Stimulated activated naive CD4-positive, alpha-beta T cell (primary cell): ENCODE results near the gene MYRFL.

Source experiments
- DNase-seq, 6 experiments: peaks; one replicate each; lab custom pipeline; 2025; lab: John Stamatoyannopoulos, UW

The MYRFL gene

DNA sequence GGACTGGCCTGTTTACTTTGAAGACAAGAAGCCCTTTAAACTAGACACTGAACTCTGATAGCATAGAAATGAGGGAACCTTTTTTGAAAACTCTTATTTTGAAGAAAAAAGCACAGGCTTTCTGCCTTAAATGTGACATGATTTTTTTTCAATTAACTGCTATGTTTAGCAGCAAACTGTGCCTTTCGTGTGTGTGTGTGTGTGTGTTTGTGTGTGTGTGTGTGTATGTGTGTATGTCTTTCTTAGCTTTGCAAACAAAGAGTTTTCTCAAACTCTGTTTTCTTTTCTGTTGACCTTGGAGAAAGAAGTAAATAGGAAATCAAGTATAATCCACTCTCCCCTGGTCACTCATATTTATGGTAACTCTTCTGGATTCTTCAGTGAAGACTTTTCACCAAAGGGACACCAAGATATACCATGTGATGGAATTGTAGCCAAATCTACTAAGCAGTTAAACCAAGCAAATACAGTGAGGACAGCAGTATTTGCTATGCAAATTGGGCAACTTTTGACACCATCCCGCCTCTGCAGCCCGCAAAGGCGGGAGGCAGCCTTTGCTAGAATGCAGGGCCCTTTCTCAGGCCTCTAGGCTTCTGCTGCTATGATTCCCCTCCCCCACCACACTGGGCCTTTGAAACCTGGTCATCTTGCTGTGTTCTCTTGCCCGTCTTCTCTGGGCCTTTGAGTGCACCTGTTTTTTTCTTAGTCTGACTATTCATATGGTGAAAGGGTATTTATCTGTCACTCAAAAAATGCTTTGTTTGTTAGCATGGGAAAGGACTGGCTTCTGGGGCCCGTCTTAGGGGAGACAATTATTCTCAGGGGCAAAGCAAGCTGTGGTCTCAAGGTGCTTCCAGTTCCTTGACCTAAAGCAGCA lies 107.9 kb downstream of the MYRFL start:
- no peak for DNase-seq

DNA sequence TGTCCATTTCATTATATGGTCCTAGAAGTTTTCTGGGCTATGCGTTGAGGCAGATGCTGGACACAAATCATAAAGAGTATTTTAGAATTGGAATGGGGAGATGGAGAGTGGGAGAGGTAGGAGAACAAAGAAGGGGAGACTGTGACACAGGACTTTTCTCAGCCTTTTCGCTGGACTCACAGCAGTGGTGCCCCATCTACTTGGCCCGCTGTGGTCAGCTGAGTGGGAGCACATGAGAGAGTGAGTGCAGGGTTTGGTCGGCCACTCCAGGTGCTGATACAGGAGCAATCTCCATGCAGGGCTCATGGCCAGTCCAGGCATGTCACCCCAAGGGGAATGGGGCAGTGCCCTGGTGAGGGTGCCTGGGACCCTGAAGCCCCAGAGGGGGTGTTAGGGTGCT lies 109.0 kb downstream of the MYRFL start:
- DNase-seq = no peak

DNA sequence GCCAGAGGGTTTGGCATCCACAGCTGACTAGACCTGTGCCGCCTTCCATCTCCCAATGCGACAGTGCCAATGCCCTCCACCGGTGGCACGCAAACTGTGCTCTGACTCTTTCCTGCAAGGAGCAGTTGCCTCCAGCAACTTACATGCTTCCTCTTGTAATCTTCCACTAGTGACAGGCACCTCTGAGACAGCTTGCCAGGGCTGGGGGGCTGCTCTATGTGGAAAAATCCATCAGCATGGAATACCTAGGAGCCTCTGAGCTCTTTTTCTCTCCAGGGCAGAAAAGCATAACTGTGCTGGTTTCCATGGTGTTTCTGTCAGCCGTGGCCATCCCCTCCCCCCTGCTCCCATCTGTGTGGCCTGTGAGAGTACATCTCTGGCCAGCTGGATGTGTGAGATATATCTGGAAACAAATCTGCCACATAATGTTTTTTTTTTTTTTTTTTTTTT lies 110.6 kb downstream of the MYRFL start:
- no peak for DNase-seq

DNA sequence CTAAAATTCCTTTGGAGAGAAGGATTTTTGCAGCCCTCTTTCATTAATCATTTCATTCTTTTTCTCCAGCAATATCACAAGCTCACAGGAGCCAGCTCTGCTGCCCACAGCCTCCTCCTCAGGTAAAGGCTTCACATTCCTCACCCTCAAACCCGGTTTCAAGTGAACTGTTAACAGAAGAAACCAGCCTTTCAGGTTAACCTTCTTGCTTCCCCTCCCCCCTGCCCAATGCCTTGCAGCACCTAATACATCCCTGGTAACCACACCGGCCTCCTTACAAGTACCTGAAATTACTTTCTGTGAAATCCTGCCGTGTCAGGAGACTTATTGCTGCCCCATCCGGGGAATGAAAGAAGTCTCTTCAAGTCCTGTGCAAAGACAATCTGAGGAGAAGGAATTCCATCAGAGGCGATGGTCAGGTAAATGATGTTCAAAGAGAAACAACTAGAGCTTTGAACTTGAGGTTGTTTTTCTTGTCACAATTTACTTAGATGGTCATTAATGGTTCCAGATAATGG lies 111.2 kb downstream of the MYRFL start:
- DNase-seq = no peak

DNA sequence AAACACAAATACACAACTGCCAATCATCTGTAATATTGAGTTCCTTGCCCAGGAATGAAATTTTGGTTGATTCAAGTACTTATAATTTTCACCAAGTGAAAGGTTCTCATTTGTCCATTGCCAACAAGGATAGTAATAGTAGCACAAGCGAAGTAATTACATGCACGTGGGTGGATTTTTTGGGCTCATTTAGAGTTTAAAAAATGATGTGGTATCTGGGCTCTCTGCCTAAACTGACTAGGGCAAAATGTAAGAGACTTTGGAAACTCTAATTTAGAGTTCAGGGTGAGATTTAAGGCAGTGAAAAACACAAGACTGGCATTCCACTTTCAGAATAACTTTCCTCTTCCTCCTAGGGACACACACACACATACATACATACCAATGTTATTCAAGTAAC lies 111.7 kb downstream of the MYRFL start:
- DNase-seq = no peak

GRCh38 chr12:69947123-69947522 lies 122.1 kb downstream of the MYRFL start:
- DNase-seq = no peak

DNA sequence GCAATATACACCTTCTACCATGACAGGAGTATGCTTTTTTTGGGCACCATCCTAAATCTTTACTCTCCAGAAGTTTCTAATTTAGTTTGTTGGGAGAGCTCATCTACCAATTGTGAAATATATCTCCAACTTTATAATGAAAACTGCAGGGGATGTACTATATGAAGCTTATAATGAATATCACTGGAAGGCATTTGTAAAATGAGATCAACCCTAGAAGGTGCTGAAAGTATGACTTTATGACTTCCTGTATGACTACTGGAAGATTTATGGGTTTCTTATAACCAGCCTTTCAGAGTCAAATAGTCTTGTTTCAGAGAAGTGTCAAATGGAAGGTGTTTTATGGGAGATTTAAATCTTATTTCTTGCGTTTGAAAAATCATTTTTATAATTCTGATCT lies 122.9 kb downstream of the MYRFL start:
- no peak for DNase-seq

DNA sequence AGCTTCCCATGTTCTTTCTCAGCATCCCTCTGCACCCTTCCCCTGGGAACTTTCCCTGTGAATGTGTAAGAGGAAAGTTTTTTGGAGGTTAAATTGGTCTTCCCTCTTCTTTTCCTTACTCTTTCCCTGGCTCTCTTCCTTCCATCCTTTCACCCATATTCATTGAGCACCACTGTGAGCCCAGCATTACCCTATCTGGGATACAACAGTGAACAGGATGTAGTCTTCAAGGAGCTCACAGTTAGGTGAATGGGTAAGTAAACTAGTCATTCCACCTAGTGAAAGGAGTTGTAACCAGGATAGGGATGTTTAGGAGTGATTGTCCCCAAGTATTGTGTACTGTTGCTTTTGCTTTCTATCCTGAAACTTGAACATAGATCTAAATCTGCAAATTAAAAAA lies 123.8 kb downstream of the MYRFL start:
- DNase-seq = no peak

DNA sequence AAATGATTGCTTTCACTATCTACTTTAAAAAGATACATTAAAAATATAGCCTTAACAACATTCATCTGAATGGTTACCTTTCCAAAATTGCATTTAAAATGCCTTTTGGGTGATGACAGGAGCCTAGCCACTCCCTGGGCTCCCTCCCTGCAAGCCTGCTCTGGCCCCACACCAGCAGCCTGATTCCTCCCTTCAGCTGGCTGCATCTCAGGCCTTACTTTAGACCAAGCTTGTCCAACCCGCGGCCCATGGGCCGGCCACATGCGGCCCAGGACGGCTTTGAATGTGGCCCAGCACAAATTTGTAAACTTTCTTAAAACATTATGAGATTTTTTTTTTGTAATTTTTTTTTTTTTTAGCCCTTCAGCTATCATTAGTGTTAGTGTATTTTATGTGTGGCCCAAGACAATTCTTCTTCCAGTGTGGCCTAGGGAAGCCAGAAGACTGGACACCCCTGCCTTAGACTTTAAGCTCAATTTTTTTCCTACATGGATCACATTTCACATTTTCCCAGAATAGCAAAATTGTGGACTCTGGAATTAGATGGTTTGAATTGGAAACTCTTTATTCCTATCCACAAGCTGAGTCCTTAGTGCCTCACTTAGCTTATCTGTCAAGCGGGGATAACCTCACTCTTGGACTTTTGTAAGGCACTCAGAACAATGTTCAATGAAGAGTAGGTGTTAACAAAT lies 124.4 kb downstream of the MYRFL start:
- DNase-seq = no peak

DNA sequence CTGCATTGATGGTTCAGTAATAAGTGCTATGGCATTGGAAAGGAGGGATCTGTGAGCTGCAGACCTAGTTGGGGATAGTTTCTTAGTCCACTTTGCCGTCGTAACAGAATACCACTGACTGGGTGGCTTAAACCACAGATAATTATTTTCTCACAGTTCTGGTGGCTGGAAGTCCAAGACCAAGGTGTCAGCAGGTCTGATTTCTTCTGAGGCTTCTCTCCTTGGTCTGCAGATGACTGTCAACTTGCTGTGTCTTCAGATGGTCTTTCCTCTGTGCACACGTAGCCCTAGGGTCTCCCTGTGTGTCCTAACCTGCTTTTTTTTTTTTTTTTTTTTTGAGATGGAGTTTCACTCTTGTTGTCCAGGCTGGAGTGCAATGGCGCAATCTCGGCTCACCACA lies 126.1 kb downstream of the MYRFL start:
- DNase-seq = no peak

- DNase-seq = no peak
These were observed 127.9 kb downstream of the MYRFL start for GRCh38 chr12:69952890-69953289.

- DNase-seq = no peak
These were observed 136.2 kb downstream of the MYRFL start for GRCh38 chr12:69961246-69961645.

- DNase-seq = no peak
These were observed 141.4 kb downstream of the MYRFL start for GRCh38 chr12:69966409-69966808.

- no peak for DNase-seq
These were observed 141.8 kb downstream of the MYRFL start for GRCh38 chr12:69966839-69967238.

GRCh38 chr12:69969011-69969410 lies 144.0 kb downstream of the MYRFL start:
- DNase-seq = no peak

GRCh38 chr12:69972136-69972535 lies 147.1 kb downstream of the MYRFL start:
- no peak for DNase-seq

DNA sequence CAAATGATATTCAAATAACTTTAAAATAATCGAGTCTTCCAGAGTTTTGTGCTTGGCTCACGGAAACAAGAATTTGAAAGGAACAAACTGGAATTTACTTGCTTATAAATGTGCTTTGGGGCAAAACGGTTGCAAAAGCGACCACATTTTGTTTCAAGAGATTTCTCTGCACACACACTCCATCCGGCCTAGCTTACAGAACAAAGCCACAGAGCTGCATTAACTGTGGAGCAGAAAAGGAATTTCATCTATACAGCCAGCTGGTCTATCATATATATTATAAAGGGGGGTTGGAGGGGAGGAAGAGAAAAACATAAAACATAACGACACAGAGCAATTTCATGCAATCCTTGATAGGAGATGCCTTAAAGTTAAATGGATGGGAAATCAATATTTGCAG lies 153.0 kb downstream of the MYRFL start:
- DNase-seq = no peak

DNA sequence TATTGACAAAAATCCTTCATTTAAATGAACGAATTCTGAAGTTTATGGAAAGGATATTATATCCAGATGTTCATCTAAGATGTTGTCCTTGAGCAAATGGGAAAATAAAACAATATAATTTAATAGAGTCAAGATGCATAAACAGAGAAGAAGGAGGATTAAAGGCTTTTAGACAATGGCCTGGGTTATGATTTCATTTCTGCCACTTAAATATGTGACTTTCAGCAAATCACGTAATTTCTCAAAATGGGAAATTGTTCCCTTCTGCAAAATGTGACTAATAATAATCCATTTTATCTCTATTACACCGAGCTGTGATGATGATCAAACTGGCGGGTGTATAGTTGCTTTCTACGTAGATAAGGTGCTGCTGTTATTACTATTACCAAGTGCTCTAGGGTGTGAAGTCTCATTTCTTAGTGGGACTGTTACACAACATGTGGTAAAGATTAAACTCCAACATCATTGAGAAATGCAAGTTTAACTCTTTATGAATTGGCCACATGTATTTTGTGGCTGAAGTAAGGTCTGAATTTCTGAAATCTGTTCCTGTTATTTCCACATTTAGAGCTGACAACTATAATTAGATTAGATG lies 157.0 kb downstream of the MYRFL start:
- no peak for DNase-seq

- DNase-seq = no peak
These were observed 159.2 kb downstream of the MYRFL start for GRCh38 chr12:69984241-69984640.

- no peak for DNase-seq
These were observed 160.6 kb downstream of the MYRFL start for GRCh38 chr12:69985656-69986055.

DNA sequence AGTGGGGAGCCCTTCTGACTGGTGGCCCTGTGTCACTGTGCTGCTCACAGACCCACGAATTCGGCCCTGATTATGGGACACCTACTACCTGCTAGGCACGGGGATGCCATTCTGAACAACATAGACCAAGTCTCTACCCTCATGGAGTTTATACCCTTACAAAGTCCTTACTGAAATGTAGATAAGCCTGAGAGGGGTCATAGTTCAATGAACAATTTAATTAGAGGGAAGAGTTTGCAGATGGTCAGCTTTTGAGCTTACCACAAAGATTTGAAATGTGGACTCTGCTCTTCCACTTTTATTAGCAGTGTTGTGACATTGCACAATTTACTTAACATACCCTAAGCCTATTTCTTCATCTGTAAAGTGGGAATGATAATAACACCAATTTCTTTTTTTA lies 161.1 kb downstream of the MYRFL start:
- DNase-seq = no peak

GRCh38 chr12:69987579-69988091 lies 162.6 kb downstream of the MYRFL start:
- no peak for DNase-seq
